Thoracic aorta (tissue), 2 donors: ENCODE results near the gene TCHHL1. TPM values are rescaled to one million over a fixed set of nuclear protein-coding genes. Genes with fewer than 3 reads are reported as not detected.

Experiments
- ATAC-seq: fragments of 150-250 bp; one replicate; pipeline ENCODE4 v1.8.0; 2017; ENCODE audit warnings: low read depth; ENCODE audit not compliant: insufficient number of reproducible peaks, low FRiP score
- DNase-seq: peaks from one replicate; pipeline ENCODE4 v3.0.0-alpha.2; 2020; ENCODE audit warnings: low spot score
- H3K27ac ChIP-seq, 2 donors: fragments of 200-600 bp; sonication (generic); 1 replicate in 1 of 2; 2 replicates in 1 of 2; pipeline ENCODE4 v1.5.1; 2016; ENCODE audit warnings: mild to moderate bottlenecking in 2 of 2, moderate library complexity in 2 of 2
- H3K27me3 ChIP-seq: fragments of 200-600 bp; sonication (generic); replicated peaks from 2 replicates; pipeline ENCODE4 v1.6.0; 2016; ENCODE audit warnings: mild to moderate bottlenecking; ENCODE audit not compliant: insufficient read depth
- H3K36me3 ChIP-seq: fragments of 200-600 bp; sonication (generic); one replicate; pipeline ENCODE4 v1.5.1; 2016
- H3K4me1 ChIP-seq, 2 donors: fragments of 200-600 bp; sonication (generic); 1 replicate in 1 of 2; 2 replicates in 1 of 2; pipeline versions ENCODE4 v1.5.1 to v1.6.0; 2016; ENCODE audit warnings: low read depth in 2 of 2, mild to moderate bottlenecking in 1 of 2; ENCODE audit not compliant: control insufficient read depth in 1 of 2
- H3K4me3 ChIP-seq: fragments of 200-600 bp; sonication (generic); 2 replicates; pipeline ENCODE4 v1.5.1; 2016; ENCODE audit warnings: mild to moderate bottlenecking
- H3K9me3 ChIP-seq: fragments of 200-600 bp; sonication (generic); 2 replicates; pipeline ENCODE4 v1.5.1; 2016
- total RNA-seq, 2 donors: library from RNA; depleted of rRNA; stranded (reverse); fragments of >200 nt; gene quantifications; one replicate each; pipeline versions ENCODE4 v1.1.0 to v1.2.3, GENCODE V29; 2016
- TF ChIP-seq, protein P1 (sequence below): fragments of 200-600 bp; sonication (generic); IDR thresholded peaks from one replicate; pipeline ENCODE4 v1.5.1; 2019; ENCODE audit warnings: antibody characterized with exemption

Gene TCHHL1
- total RNA-seq, 2 donors from 2014 or later: not detected

DNA sequence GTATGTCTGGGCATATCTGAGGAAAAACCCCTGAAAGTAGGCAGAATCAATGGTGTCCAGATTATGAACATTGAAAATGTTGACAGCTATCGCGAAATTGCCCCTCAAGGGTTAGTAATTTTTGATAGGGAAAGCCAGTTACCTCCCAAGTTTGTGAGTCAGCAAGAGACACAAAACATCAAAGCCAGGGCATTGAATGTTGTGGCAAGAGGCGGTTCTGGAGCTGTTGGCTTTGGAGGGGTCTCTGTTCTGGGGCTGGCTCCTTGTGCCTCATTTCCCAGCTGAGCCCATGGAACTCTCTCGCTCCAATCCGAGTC is 41.5 kb downstream of the TCHHL1 start:
- Histone ChIP-seq H3K27me3 (no peaks in the 10 kb centered on the region), H3K36me3 (no peaks in the 10 kb centered on the region), H3K4me3 (peak overlapping the region; percentile 44), H3K9me3 (no peaks in the 10 kb centered on the region), H3K27ac (peak overlapping the region; percentile 93 to 95), H3K4me1 (peaks cover 15 to 22% of the 10 kb centered on the region in 2 donors)
- TF ChIP-seq, protein P1, sequence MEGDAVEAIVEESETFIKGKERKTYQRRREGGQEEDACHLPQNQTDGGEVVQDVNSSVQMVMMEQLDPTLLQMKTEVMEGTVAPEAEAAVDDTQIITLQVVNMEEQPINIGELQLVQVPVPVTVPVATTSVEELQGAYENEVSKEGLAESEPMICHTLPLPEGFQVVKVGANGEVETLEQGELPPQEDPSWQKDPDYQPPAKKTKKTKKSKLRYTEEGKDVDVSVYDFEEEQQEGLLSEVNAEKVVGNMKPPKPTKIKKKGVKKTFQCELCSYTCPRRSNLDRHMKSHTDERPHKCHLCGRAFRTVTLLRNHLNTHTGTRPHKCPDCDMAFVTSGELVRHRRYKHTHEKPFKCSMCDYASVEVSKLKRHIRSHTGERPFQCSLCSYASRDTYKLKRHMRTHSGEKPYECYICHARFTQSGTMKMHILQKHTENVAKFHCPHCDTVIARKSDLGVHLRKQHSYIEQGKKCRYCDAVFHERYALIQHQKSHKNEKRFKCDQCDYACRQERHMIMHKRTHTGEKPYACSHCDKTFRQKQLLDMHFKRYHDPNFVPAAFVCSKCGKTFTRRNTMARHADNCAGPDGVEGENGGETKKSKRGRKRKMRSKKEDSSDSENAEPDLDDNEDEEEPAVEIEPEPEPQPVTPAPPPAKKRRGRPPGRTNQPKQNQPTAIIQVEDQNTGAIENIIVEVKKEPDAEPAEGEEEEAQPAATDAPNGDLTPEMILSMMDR: no peak
- ATAC-seq (no peak), DNase-seq (no peak)

DNA sequence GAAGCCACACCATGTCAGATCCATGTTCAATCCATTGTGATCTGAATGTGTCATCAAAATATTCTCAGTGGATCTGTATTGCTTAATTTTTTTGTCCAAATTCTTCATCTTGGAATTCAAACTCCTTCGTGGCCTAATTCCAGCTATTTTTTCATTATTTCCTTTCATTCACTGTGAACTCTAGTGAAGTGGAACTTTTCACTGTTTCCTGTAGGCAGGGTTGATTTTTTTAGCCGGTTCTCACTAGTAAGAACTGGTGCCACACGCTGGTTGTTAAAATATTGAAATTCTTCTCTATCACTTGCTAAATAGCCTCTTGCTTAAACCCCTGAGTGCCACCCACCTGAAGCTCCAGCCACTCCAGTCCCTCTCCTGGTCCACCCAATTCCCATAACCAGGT is 44.5 kb downstream of the TCHHL1 start:
- no peaks in the 10 kb centered on the region for H3K9me3 ChIP-seq
- ATAC-seq (no peak), DNase-seq (no peak)
- TF ChIP-seq, protein P1: no peak
- H3K4me3 ChIP-seq: no peak overlapping the region
- no peaks in the 10 kb centered on the region for H3K36me3 ChIP-seq
- no peak overlapping the region for H3K27ac ChIP-seq
- no peaks in the 10 kb centered on the region for H3K27me3 ChIP-seq
- H3K4me1 ChIP-seq: peaks cover 15 to 22% of the 10 kb centered on the region in 2 donors

DNA sequence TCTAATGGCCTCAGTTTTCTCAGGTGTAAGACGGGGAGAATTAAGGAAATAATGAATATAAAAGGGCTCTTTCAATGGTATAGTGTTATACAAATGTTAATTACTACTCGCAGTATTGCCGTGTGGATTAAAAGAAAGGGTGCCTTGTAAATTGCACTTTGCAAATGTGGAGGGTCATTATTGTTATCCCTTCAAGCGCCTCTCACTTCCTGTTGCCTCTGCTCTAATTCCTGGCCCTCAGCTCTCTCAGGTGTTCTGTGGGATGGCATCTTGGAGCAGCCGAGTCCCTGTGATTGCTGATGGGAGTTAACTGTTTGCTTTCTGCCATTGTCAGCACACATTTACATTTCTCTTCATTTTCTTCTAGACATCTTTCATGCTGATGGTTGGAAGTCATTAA is 45.0 kb downstream of the TCHHL1 start:
- no peak for ATAC-seq
- TF ChIP-seq, protein P1: no peak
- Histone ChIP-seq H3K27me3 (no peaks in the 10 kb centered on the region), H3K4me3 (no peak overlapping the region), H3K36me3 (no peaks in the 10 kb centered on the region), H3K9me3 (no peaks in the 10 kb centered on the region), H3K4me1 (peaks cover 14 to 21% of the 10 kb centered on the region in 2 donors), H3K27ac (no peak overlapping the region)
- DNase-seq: no peak

DNA sequence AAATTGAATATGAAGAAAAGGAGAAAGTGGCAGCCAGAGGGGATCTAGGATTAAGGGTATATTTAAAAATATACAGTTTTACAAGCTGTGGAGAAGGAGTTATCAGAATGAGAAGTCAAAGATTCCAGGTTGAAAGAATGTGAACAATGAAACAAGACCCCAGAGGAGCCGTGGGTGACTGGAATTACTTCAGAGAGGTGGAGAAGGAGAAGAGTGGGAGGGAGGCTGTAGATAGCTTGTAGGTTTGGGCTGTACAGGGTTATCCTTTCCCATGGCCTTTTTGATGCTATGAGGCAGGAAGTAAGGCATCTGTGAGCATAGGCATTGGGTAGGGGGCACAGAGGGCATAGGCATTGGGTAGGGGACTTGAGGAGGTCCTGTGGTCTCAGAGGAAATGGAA is 46.8 kb downstream of the TCHHL1 start:
- H3K4me1 ChIP-seq: peaks cover 4 to 5% of the 10 kb centered on the region in 2 donors
- H3K36me3 ChIP-seq: no peaks in the 10 kb centered on the region
- DNase-seq (no peak), ATAC-seq (no peak)
- TF ChIP-seq, protein P1: no peak
- H3K4me3 ChIP-seq: no peak overlapping the region
- H3K27me3 ChIP-seq: no peaks in the 10 kb centered on the region
- no peaks in the 10 kb centered on the region for H3K9me3 ChIP-seq
- no peak overlapping the region for H3K27ac ChIP-seq

DNA sequence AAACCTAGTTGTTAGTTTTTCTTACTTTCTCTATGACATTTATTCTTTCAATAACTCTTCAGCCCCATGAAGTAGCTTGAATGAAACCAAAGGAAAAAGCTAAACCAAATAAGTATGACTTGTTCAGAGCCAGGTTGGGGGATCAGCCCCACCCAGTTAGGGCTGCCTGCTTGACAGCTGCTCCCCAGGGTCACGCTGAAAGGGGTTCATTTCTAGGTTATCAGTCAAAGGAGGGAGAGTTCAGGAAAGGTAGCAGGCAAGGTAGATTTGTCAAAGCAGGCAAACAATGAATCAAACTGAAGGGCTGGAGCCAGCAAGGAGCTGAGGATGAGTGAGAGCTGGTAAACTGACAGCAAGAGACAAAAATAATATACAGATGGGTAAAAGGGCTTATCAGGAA is 49.0 kb downstream of the TCHHL1 start:
- H3K27ac ChIP-seq: no peak overlapping the region
- no peak for DNase-seq
- ATAC-seq: no peak
- H3K4me1 ChIP-seq: peaks cover 0 to 7% of the 10 kb centered on the region in 2 donors
- TF ChIP-seq, protein P1: no peak
- H3K9me3 ChIP-seq: no peaks in the 10 kb centered on the region
- H3K4me3 ChIP-seq: no peak overlapping the region
- no peaks in the 10 kb centered on the region for H3K36me3 ChIP-seq
- no peaks in the 10 kb centered on the region for H3K27me3 ChIP-seq
